ENCODE data around the gene LIMS2. TPM values are rescaled to one million over a fixed set of nuclear protein-coding genes. Genes with fewer than 3 reads are reported as not detected.

Gene LIMS2
- polyA plus RNA-seq, 1 donor (not counting 4 experiments of a cell fraction or from before 2014, with no cell fraction given), result not detected

DNA sequence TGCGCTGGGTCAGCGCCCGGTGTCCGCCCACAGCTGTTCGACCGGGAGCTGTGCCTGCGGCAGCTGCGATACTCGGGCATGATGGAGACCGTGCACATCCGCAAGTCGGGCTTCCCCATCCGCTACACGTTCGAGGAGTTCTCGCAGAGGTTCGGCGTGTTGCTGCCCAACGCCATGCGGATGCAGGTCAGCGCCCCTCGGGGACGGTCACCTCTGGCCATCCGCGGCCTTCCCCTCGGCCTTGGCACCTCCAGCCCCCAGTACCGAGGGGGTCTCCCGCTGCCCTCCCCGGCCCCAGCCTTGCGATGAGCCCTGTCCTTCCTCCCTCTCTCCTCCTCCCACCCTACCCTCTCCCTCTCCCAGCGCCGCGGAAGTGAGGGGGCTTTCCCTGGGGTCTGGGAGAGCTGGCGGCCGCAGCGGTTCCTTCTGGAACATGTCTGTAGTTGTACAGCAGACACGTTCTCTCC is 82.5 kb downstream of the LIMS2 start:
- DNase-seq (ENCODE audit: low read depth, low spot score) (no peak), FAIRE-seq (no peak)
- Histone ChIP-seq H3K79me2 (ENCODE audit: control insufficient read depth, insufficient read depth, low read length) (no peaks in the 10 kb centered on the region), H3K9me3 (ENCODE audit: control insufficient read depth, low read depth, low read length) (no peaks in the 10 kb centered on the region), H4K20me1 (ENCODE audit: control insufficient read depth, extremely low read depth, insufficient read depth, low read length) (no peaks in the 10 kb centered on the region), H3K4me1 (ENCODE audit: control insufficient read depth, extremely low read depth, insufficient read depth, low read length) (no peaks in the 10 kb centered on the region), H3K4me2 (ENCODE audit: control insufficient read depth, extremely low read depth, insufficient read depth, low read depth, low read length) (no peak overlapping the region), H3K4me3 (ENCODE audit: control insufficient read depth in 2 of 3, extremely low read depth in 1 of 3, insufficient read depth in 2 of 3, low read depth in 1 of 3, low read length in 3 of 3) (no peak overlapping the region), H3K27ac (ENCODE audit: control insufficient read depth, insufficient read depth, low read length) (no peak overlapping the region), H3K9me1 (ENCODE audit: control insufficient read depth, extremely low read depth, insufficient read depth, low read length) (no peaks in the 10 kb centered on the region), H3K9ac (ENCODE audit: control insufficient read depth, extremely low read depth, insufficient read depth, low read length) (no peak overlapping the region), H3K36me3 (ENCODE audit: control insufficient read depth in 2 of 2, extremely low read depth in 1 of 2, insufficient read depth in 2 of 2, low read length in 2 of 2) (no peaks in the 10 kb centered on the region), H2AFZ (ENCODE audit: control insufficient read depth, low read length) (no peak overlapping the region), H3K27me3 (ENCODE audit: control insufficient read depth, extremely low read depth, insufficient read depth, low read length) (no peaks in the 10 kb centered on the region)
- TF ChIP-seq, protein P1, sequence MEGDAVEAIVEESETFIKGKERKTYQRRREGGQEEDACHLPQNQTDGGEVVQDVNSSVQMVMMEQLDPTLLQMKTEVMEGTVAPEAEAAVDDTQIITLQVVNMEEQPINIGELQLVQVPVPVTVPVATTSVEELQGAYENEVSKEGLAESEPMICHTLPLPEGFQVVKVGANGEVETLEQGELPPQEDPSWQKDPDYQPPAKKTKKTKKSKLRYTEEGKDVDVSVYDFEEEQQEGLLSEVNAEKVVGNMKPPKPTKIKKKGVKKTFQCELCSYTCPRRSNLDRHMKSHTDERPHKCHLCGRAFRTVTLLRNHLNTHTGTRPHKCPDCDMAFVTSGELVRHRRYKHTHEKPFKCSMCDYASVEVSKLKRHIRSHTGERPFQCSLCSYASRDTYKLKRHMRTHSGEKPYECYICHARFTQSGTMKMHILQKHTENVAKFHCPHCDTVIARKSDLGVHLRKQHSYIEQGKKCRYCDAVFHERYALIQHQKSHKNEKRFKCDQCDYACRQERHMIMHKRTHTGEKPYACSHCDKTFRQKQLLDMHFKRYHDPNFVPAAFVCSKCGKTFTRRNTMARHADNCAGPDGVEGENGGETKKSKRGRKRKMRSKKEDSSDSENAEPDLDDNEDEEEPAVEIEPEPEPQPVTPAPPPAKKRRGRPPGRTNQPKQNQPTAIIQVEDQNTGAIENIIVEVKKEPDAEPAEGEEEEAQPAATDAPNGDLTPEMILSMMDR (optimal IDR thresholded peaks at IDR 0.05 in 1 of 3, IDR thresholded peaks at IDR 0.05 in 1 of 3, conservative IDR thresholded peaks at IDR 0.05 in 1 of 3; ENCODE audit: extremely low read depth in 1 of 3, insufficient read depth in 2 of 3, low read length in 3 of 3), result no peak
- no peak for TF ChIP-seq EZH2 (IDR thresholded peaks at IDR 0.05; ENCODE audit: low read length)
- dilution Hi-C loops (cut with MboI; ENCODE audit: extremely low pct_ligation_motif_present, low sequenced_read_pairs), result loop anchor here (25.0 kb wide), 1 partner anchor 95 kb away; the partner anchor contains the start of gene LIMS2

DNA sequence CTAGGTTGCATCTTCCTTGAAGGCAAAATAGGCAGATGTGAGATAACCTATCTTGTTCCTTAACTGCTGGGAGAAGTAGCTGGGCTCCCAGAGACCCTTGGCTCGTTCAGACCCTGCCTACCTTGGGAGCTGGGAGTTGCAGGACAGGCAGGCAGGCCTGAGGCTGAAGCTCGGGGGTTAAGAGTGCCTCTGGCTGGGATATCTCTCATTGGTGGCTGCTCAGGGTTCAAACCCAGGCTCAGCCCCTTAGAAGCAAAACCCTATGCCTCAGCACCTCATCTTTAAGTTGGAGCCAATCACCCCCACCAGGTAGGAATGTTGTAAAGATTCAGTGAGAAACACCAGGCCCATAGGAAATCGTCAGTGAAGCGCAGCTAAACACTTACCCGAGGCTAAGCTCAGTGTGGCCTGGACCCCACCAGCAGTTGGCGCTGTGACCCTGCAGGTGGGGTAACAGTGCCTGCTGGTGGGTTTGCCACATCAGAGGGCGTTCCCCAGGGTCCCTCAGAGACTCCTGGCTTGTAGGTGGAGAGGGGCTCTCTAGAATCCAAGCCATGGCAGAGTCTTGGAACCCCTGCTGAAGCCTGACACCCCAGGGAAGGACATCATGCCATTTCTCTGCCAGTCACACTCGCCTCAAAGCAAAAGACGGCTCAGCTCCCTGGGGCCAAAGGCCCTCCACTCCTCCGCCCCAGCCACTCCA is 84.0 kb downstream of the LIMS2 start:
- Histone ChIP-seq H4K20me1 (ENCODE audit: control insufficient read depth, extremely low read depth, insufficient read depth, low read length) (no peaks in the 10 kb centered on the region), H3K9me3 (ENCODE audit: control insufficient read depth, low read depth, low read length) (no peaks in the 10 kb centered on the region), H3K9ac (ENCODE audit: control insufficient read depth, extremely low read depth, insufficient read depth, low read length) (no peak overlapping the region), H3K27ac (ENCODE audit: control insufficient read depth, insufficient read depth, low read length) (no peak overlapping the region), H3K4me3 (ENCODE audit: control insufficient read depth in 2 of 3, extremely low read depth in 1 of 3, insufficient read depth in 2 of 3, low read depth in 1 of 3, low read length in 3 of 3) (no peak overlapping the region), H3K27me3 (ENCODE audit: control insufficient read depth, extremely low read depth, insufficient read depth, low read length) (peaks cover 4% of the 10 kb centered on the region), H3K9me1 (ENCODE audit: control insufficient read depth, extremely low read depth, insufficient read depth, low read length) (no peaks in the 10 kb centered on the region), H3K36me3 (ENCODE audit: control insufficient read depth in 2 of 2, extremely low read depth in 1 of 2, insufficient read depth in 2 of 2, low read length in 2 of 2) (no peaks in the 10 kb centered on the region), H3K79me2 (ENCODE audit: control insufficient read depth, insufficient read depth, low read length) (no peaks in the 10 kb centered on the region), H3K4me2 (ENCODE audit: control insufficient read depth, extremely low read depth, insufficient read depth, low read depth, low read length) (no peak overlapping the region), H2AFZ (ENCODE audit: control insufficient read depth, low read length) (peak overlapping the region; percentile 19), H3K4me1 (ENCODE audit: control insufficient read depth, extremely low read depth, insufficient read depth, low read length) (no peaks in the 10 kb centered on the region)
- dilution Hi-C loops (cut with MboI; ENCODE audit: extremely low pct_ligation_motif_present, low sequenced_read_pairs), result loop anchor here (25.0 kb wide), 1 partner anchor 96 kb away; the partner anchor contains the start of gene LIMS2
- no peak for FAIRE-seq
- no peak for DNase-seq (ENCODE audit: low read depth, low spot score)
- TF ChIP-seq EZH2 (IDR thresholded peaks at IDR 0.05; ENCODE audit: low read length), result no peak
- TF ChIP-seq, protein P1 (optimal IDR thresholded peaks at IDR 0.05 in 1 of 3, IDR thresholded peaks at IDR 0.05 in 1 of 3, conservative IDR thresholded peaks at IDR 0.05 in 1 of 3; ENCODE audit: extremely low read depth in 1 of 3, insufficient read depth in 2 of 3, low read length in 3 of 3), result peak; percentile 88 to 97 (median 96)
